ENCODE results near the gene FBXL7.

FBXL7 gene

GRCh38 chr5:15702102-15702501 is 202.1 kb downstream of the FBXL7 start:
- no peak for DNase-seq (ENCODE audit: low read depth in 2 of 3, low spot score in 2 of 3)

GRCh38 chr5:15703901-15704300 is 203.9 kb downstream of the FBXL7 start:
- no peak for DNase-seq (ENCODE audit: low read depth in 2 of 3, low spot score in 2 of 3)

- no peak for DNase-seq (ENCODE audit: low read depth in 2 of 3, low spot score in 2 of 3)
Observed at GRCh38 chr5:15704397-15704947, 204.5 kb downstream of the FBXL7 start.

GRCh38 chr5:15707631-15708030 is 207.7 kb downstream of the FBXL7 start:
- DNase-seq (ENCODE audit: low read depth in 2 of 3, low spot score in 2 of 3): no peak

GRCh38 chr5:15711892-15712291 is 211.9 kb downstream of the FBXL7 start:
- DNase-seq (ENCODE audit: low read depth in 2 of 3, low spot score in 2 of 3): no peak

GRCh38 chr5:15715535-15715934 is 215.6 kb downstream of the FBXL7 start:
- no peak for DNase-seq (ENCODE audit: low read depth in 2 of 3, low spot score in 2 of 3)

GRCh38 chr5:15715967-15716366 is 216.0 kb downstream of the FBXL7 start:
- DNase-seq (ENCODE audit: low read depth in 2 of 3, low spot score in 2 of 3): no peak

- no peak for DNase-seq (ENCODE audit: low read depth in 2 of 3, low spot score in 2 of 3)
Observed at GRCh38 chr5:15717001-15717400, 217.0 kb downstream of the FBXL7 start.

- DNase-seq (ENCODE audit: low read depth in 2 of 3, low spot score in 2 of 3): no peak
Observed at GRCh38 chr5:15718421-15719179, 218.6 kb downstream of the FBXL7 start.

GRCh38 chr5:15719784-15720183 is 219.8 kb downstream of the FBXL7 start:
- DNase-seq (ENCODE audit: low read depth in 2 of 3, low spot score in 2 of 3): no peak

GRCh38 chr5:15720515-15720914 is 220.5 kb downstream of the FBXL7 start:
- DNase-seq (ENCODE audit: low read depth in 2 of 3, low spot score in 2 of 3): no peak

GRCh38 chr5:15722305-15722704 is 222.3 kb downstream of the FBXL7 start:
- no peak for DNase-seq (ENCODE audit: low read depth in 2 of 3, low spot score in 2 of 3)

- no peak for DNase-seq (ENCODE audit: low read depth in 2 of 3, low spot score in 2 of 3)
Observed at GRCh38 chr5:15727375-15727774, 227.4 kb downstream of the FBXL7 start.

GRCh38 chr5:15728811-15729210 is 228.8 kb downstream of the FBXL7 start:
- DNase-seq (ENCODE audit: low read depth in 2 of 3, low spot score in 2 of 3): no peak

GRCh38 chr5:15731699-15732098 is 231.7 kb downstream of the FBXL7 start:
- DNase-seq (ENCODE audit: low read depth in 2 of 3, low spot score in 2 of 3): no peak

- no peak for DNase-seq (ENCODE audit: low read depth in 2 of 3, low spot score in 2 of 3)
Observed at GRCh38 chr5:15734058-15734457, 234.1 kb downstream of the FBXL7 start.

- no peak for DNase-seq (ENCODE audit: low read depth in 2 of 3, low spot score in 2 of 3)
Observed at GRCh38 chr5:15737036-15737821, 237.2 kb downstream of the FBXL7 start.

GRCh38 chr5:15737871-15738664 is 238.1 kb downstream of the FBXL7 start:
- no peak for DNase-seq (ENCODE audit: low read depth in 2 of 3, low spot score in 2 of 3)

GRCh38 chr5:15740383-15740782 is 240.4 kb downstream of the FBXL7 start:
- DNase-seq (ENCODE audit: low read depth in 2 of 3, low spot score in 2 of 3): no peak

- DNase-seq (ENCODE audit: low read depth in 2 of 3, low spot score in 2 of 3): no peak
Observed at GRCh38 chr5:15741591-15741990, 241.6 kb downstream of the FBXL7 start.

GRCh38 chr5:15746833-15747232 is 246.9 kb downstream of the FBXL7 start:
- no peak for DNase-seq (ENCODE audit: low read depth in 2 of 3, low spot score in 2 of 3)

Measured in activated CD8-positive, alpha-beta memory T cell treated with anti-CD3 and anti-CD28 coated beads for 48 hours (primary cell).